A549 (cell line): Measurements from ENCODE around the gene RGL1. TPM values are rescaled to one million over a fixed set of nuclear protein-coding genes. Genes with fewer than 3 reads are reported as not detected.

Experiments used
- ATAC-seq, 2 experiments: fragments of 200-7000 bp in 1 of 2; fragments of >200 bp in 1 of 2; cut with Nextera tagmentation in 1 of 2; cut with Tn5 transposase in 1 of 2; 3 replicates each; pipeline versions ENCODE4 v1.8.0 to v1.9.1; 2018 to 2020; ENCODE audit warnings: mild to moderate bottlenecking in 1 of 2, moderate library complexity in 1 of 2
- CTCF ChIA-PET: fragments of 300-600 bp; sonication (Branson Sonifier 250); formaldehyde crosslinking; extraction: SDS; loops from one replicate; lab custom pipeline; 2021; ENCODE audit warnings: antibody characterized with exemption, inconsistent platforms; lab: Yijun Ruan, JAX
- POLR2A ChIA-PET: fragments of 350-600 bp; formaldehyde crosslinking; extraction: SDS; loops from one replicate; lab custom pipeline; 2021; ENCODE audit warnings: antibody characterized with exemption, inconsistent platforms; lab: Yijun Ruan, JAX
- DNase-seq, 2 experiments: peaks; one replicate each; pipeline versions ENCODE4 v3.0.0 to v3.0.0-alpha.2; 2011 to 2016; ENCODE audit warnings: low read depth in 1 of 2, low spot score in 1 of 2
- FAIRE-seq: peaks from 2 replicates; lab custom pipeline; 2011; peaks lifted over from hg19 to GRCh38; lab: Jason Lieb, UNC
- H3K27ac ChIP-seq, 2 experiments: fragments of >200 bp; sonication (Bioruptor Twin); formaldehyde crosslinking; 3 replicates each; pipeline ENCODE4 v1.5.1; 2016 to 2017
- H3K4me1 ChIP-seq: fragments of >200 bp; sonication (Bioruptor Twin); formaldehyde crosslinking; 3 replicates; pipeline ENCODE4 v1.6.1; 2016
- H3K4me2 ChIP-seq: fragments of >200 bp; sonication (Bioruptor Twin); formaldehyde crosslinking; 3 replicates; pipeline ENCODE4 v1.6.1; 2016
- H3K4me3 ChIP-seq: fragments of >200 bp; sonication (Bioruptor Twin); formaldehyde crosslinking; 3 replicates; pipeline ENCODE4 v1.5.1; 2016
- H3K9me3 ChIP-seq: fragments of >200 bp; sonication (Bioruptor Twin); formaldehyde crosslinking; 3 replicates; pipeline ENCODE4 v1.6.1; 2016
- CBX2 ChIP-seq: fragments of 200-600 bp; sonication (generic); IDR thresholded peaks from 2 replicates; pipeline ENCODE4 v1.6.1; 2016; ENCODE audit warnings: low read depth, mild to moderate bottlenecking, borderline replicate concordance
- CEBPB ChIP-seq, 2 experiments: fragments of >200 bp in 1 of 2; sonication (Bioruptor Twin) in 1 of 2; formaldehyde crosslinking in 1 of 2; IDR thresholded peaks; 2 replicates each; pipeline ENCODE4 v1.6.1; 2012 to 2016
- CHD4 ChIP-seq: fragments of 200-600 bp; sonication (generic); IDR thresholded peaks from 2 replicates; pipeline ENCODE4 v1.6.1; 2016; ENCODE audit warnings: antibody characterized with exemption, mild to moderate bottlenecking, borderline replicate concordance
- EHF ChIP-seq: fragments of 250-450 bp; sonication (Bioruptor Pico); IDR thresholded peaks from 2 replicates; pipeline ENCODE4 v1.5.0; 2020; ENCODE audit warnings: mild to moderate bottlenecking
- ESRRA ChIP-seq: fragments of 150-350 bp; IDR thresholded peaks from 2 replicates; pipeline ENCODE4 v1.6.1; 2014; ENCODE audit warnings: mild to moderate bottlenecking, low read length, borderline replicate concordance
- FOXS1 ChIP-seq: fragments of 250-450 bp; sonication (Bioruptor Pico); IDR thresholded peaks from 2 replicates; pipeline ENCODE4 v1.5.0; 2020; ENCODE audit warnings: mild to moderate bottlenecking, moderate library complexity
- HEYL ChIP-seq: fragments of 250-450 bp; sonication (Bioruptor Pico); IDR thresholded peaks from 2 replicates; pipeline ENCODE4 v1.8.0; 2021; ENCODE audit warnings: mild to moderate bottlenecking, moderate library complexity
- HOXB13 ChIP-seq: fragments of 250-450 bp; sonication (Bioruptor Pico); IDR thresholded peaks from 2 replicates; pipeline ENCODE4 v1.5.0; 2020; ENCODE audit warnings: low read depth, mild to moderate bottlenecking, moderate library complexity
- HOXB5 ChIP-seq: fragments of 250-450 bp; sonication (Bioruptor Pico); IDR thresholded peaks from 2 replicates; pipeline ENCODE4 v1.5.0; 2020; ENCODE audit warnings: mild to moderate bottlenecking, moderate library complexity
- JUN ChIP-seq, 2 experiments: fragments of >200 bp; sonication (Bioruptor Twin); formaldehyde crosslinking; IDR thresholded peaks; 2 replicates in 1 of 2; 3 replicates in 1 of 2; pipeline ENCODE4 v1.6.1; 2016 to 2017
- KDM5A ChIP-seq: fragments of 200-600 bp; sonication (generic); IDR thresholded peaks from 2 replicates; pipeline ENCODE4 v1.6.1; 2016; ENCODE audit warnings: antibody characterized with exemption, mild to moderate bottlenecking
- MAFK ChIP-seq: fragments of 450-650 bp; IDR thresholded peaks from 2 replicates; pipeline ENCODE4 v1.6.1; 2014; ENCODE audit not compliant: partially characterized antibody
- NFE2L2 ChIP-seq: fragments of 150-350 bp; conservative IDR thresholded peaks from 2 replicates; pipeline ENCODE4 v1.6.1; 2014; ENCODE audit warnings: low read length
- PHF8 ChIP-seq: fragments of 200-600 bp; sonication (generic); IDR thresholded peaks from 2 replicates; pipeline ENCODE4 v1.6.1; 2016; ENCODE audit warnings: low read depth, mild to moderate bottlenecking, antibody characterized with exemption, moderate library complexity, borderline replicate concordance
- RARB ChIP-seq: fragments of 250-450 bp; sonication (Bioruptor Pico); IDR thresholded peaks from 2 replicates; pipeline ENCODE4 v1.8.0; 2021; ENCODE audit warnings: mild to moderate bottlenecking, moderate library complexity
- RFX5 ChIP-seq: fragments of 450-650 bp; IDR thresholded peaks from 2 replicates; pipeline ENCODE4 v1.7.1; 2014; ENCODE audit warnings: antibody characterized with exemption, mild to moderate bottlenecking, moderate library complexity
- ZC3H11A ChIP-seq: fragments of 450-650 bp; IDR thresholded peaks from 2 replicates; pipeline ENCODE4 v1.6.1; 2014; ENCODE audit warnings: antibody characterized with exemption, mild to moderate bottlenecking
- ZNF302 ChIP-seq: fragments of 250-450 bp; sonication (Bioruptor Pico); IDR thresholded peaks from 2 replicates; pipeline ENCODE4 v1.9.0; 2021; ENCODE audit warnings: inconsistent platforms, mild to moderate bottlenecking, moderate library complexity
- WGBS: methylation state at CpG from one replicate; pipeline ENCODE4 v1.1.6; 2017; ENCODE audit errors: missing lambda C conversion rate; 5-methylcytosine and 5-hydroxymethylcytosine counted together
- polyA plus RNA-seq, 4 experiments: library from polyadenylated mRNA; depleted of rRNA in 3 of 4; stranded (reverse); fragments of >200 nt; fragmentation: RNase III in 1 of 4; extraction: RNeasy Plus Mini Kit Qiagen cat#74134 plus additional on column Dnase treatment in 1 of 4; gene quantifications; 2 replicates in 3 of 4; 3 replicates in 1 of 4; pipeline ENCODE4 v1.2.3, GENCODE V29; 2011 to 2017
- TF ChIP-seq, protein P1 (sequence below): fragments of >200 bp; sonication (Bioruptor Twin); formaldehyde crosslinking; IDR thresholded peaks from 3 replicates; pipeline ENCODE4 v1.5.1; 2016
- TF ChIP-seq, protein P2 (sequence below): IDR thresholded peaks from 2 replicates; pipeline ENCODE4 v1.6.1; 2012
- TF ChIP-seq, protein P3 (sequence below): fragments of 200-600 bp; sonication (generic); IDR thresholded peaks from 2 replicates; pipeline ENCODE4 v1.6.1; 2016; ENCODE audit warnings: antibody characterized with exemption, mild to moderate bottlenecking, moderate library complexity

Gene RGL1
- polyA plus RNA-seq, 2 of the 4 experiments (the other 2 are of a cell fraction) = 1.0 to 3.8 TPM

DNA sequence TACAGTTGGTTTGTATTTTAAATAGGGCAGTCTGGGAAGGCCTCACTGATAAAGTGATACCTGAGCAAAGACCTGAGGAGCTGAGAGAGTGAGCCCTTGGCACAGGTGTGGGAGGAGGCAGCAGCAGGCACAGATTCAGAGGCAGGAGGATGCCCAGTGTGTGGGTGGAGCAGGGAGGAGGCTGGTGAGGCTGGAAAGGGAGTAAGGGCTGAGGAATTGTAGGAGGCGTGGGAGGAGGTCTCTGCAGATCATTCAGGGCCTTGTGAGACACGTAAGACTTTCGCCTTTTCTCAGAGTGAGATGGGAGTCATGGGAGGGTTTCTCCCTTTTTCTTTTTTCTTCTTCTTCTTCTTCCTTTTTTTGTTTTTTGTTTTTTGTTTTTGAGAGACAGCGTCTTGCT, 58.0 kb downstream of the RGL1 start:
- ChIA-PET POLR2A (no interaction called here), CTCF (no interaction called here)
- Histone ChIP-seq H3K4me3 (no peak overlapping the region), H3K27ac (no peak overlapping the region), H3K9me3 (no peaks in the 10 kb centered on the region), H3K4me1 (0 out of 3 replicates have a peak, but pooled peaks cover 3% of the 10 kb centered on the region), H3K4me2 (no peak overlapping the region)
- ATAC-seq (no peak), FAIRE-seq (no peak), DNase-seq (no peak)
- WGBS = 74% methylated on average over 4 of the region's 4 CpGs
- TF ChIP-seq ZC3H11A (no peak), FOXS1 (no peak), RARB (CRISPR knock-in tag) (no peak), CBX2 (no peak), JUN (IDR thresholded peaks at IDR 0.05) (no peak)
- TF ChIP-seq, protein P1, sequence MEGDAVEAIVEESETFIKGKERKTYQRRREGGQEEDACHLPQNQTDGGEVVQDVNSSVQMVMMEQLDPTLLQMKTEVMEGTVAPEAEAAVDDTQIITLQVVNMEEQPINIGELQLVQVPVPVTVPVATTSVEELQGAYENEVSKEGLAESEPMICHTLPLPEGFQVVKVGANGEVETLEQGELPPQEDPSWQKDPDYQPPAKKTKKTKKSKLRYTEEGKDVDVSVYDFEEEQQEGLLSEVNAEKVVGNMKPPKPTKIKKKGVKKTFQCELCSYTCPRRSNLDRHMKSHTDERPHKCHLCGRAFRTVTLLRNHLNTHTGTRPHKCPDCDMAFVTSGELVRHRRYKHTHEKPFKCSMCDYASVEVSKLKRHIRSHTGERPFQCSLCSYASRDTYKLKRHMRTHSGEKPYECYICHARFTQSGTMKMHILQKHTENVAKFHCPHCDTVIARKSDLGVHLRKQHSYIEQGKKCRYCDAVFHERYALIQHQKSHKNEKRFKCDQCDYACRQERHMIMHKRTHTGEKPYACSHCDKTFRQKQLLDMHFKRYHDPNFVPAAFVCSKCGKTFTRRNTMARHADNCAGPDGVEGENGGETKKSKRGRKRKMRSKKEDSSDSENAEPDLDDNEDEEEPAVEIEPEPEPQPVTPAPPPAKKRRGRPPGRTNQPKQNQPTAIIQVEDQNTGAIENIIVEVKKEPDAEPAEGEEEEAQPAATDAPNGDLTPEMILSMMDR = no peak
- TF ChIP-seq, protein P2, sequence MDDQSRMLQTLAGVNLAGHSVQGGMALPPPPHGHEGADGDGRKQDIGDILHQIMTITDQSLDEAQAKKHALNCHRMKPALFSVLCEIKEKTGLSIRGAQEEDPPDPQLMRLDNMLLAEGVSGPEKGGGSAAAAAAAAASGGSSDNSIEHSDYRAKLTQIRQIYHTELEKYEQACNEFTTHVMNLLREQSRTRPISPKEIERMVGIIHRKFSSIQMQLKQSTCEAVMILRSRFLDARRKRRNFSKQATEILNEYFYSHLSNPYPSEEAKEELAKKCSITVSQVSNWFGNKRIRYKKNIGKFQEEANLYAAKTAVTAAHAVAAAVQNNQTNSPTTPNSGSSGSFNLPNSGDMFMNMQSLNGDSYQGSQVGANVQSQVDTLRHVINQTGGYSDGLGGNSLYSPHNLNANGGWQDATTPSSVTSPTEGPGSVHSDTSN = no peak
- TF ChIP-seq, protein P3, sequence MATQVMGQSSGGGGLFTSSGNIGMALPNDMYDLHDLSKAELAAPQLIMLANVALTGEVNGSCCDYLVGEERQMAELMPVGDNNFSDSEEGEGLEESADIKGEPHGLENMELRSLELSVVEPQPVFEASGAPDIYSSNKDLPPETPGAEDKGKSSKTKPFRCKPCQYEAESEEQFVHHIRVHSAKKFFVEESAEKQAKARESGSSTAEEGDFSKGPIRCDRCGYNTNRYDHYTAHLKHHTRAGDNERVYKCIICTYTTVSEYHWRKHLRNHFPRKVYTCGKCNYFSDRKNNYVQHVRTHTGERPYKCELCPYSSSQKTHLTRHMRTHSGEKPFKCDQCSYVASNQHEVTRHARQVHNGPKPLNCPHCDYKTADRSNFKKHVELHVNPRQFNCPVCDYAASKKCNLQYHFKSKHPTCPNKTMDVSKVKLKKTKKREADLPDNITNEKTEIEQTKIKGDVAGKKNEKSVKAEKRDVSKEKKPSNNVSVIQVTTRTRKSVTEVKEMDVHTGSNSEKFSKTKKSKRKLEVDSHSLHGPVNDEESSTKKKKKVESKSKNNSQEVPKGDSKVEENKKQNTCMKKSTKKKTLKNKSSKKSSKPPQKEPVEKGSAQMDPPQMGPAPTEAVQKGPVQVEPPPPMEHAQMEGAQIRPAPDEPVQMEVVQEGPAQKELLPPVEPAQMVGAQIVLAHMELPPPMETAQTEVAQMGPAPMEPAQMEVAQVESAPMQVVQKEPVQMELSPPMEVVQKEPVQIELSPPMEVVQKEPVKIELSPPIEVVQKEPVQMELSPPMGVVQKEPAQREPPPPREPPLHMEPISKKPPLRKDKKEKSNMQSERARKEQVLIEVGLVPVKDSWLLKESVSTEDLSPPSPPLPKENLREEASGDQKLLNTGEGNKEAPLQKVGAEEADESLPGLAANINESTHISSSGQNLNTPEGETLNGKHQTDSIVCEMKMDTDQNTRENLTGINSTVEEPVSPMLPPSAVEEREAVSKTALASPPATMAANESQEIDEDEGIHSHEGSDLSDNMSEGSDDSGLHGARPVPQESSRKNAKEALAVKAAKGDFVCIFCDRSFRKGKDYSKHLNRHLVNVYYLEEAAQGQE = no peak

DNA sequence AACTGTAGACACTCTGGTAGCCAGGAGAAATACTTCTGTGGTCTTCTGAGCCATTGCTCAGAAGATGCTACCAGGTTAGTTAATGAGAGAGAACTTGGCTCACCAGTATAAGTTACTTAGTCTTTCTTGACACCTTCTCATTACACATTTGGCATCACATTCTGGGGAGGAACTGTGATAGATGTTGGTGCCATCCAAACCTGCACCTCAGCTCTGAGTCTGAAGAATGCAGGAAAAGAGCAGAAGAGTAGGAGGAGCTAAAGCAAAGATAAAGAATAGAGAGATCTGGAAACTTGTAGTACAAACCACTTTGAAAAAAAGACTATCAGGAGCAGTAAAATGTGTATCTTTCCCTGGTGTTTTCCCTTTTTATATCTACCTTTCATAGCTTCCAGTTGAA, 58.9 kb downstream of the RGL1 start:
- no peaks in the 10 kb centered on the region for H3K9me3 ChIP-seq
- FAIRE-seq = no peak
- CTCF ChIA-PET = no interaction called here

DNA sequence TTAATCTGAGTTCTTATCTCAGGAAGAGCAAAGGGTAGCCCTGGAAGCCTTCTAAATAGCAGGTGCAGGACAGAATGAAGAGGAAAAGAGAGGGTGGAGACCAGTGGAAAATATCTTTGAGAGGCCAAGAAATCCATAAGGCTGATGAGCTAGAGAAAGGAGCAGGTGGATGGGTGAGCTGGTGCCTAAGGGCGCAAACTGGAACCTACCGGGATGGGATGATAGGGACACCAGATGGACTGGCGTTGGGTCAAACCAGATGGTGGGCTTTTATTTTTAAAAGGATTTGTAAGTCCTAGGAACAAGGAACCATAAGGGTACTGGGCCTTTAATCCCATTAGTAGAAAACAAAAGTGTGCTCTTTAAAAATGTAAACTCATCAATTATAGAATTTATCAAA, 59.7 kb downstream of the RGL1 start:
- POLR2A ChIA-PET = no interaction called here

More for the DNA sequence above, 58.9 kb downstream of the RGL1 start:
- no peak for ATAC-seq
- TF ChIP-seq HOXB13 (CRISPR knock-in tag) (no peak), RARB (CRISPR knock-in tag) (no peak), ESRRA (no peak), HOXB5 (CRISPR knock-in tag) (no peak), ZNF302 (CRISPR knock-in tag) (no peak), RFX5 (no peak), CEBPB (IDR thresholded peaks at IDR 0.05) (no peak), NFE2L2 (no peak), KDM5A (no peak), CHD4 (no peak), EHF (CRISPR knock-in tag) (no peak), HEYL (CRISPR knock-in tag) (no peak)
- no peak overlapping the region for H3K4me2 ChIP-seq
- 0 out of 3 replicates have a peak, but pooled peaks cover 3% of the 10 kb centered on the region for H3K4me1 ChIP-seq
- POLR2A ChIA-PET = no interaction called here
- H3K27ac ChIP-seq = no peak overlapping the region
- DNase-seq = no peak
- H3K4me3 ChIP-seq = no peak overlapping the region

More for the DNA sequence above, 59.7 kb downstream of the RGL1 start:
- CTCF ChIA-PET = interaction anchor here (1.1 kb wide), 1 partner anchor 16 kb away, joined by 3 read pairs; no protein-coding TSS in a partner anchor
- DNase-seq (no peak), ATAC-seq (no peak), FAIRE-seq (no peak)
- Histone ChIP-seq H3K27ac (no peak overlapping the region), H3K4me1 (0 out of 3 replicates have a peak, but pooled peaks cover 3% of the 10 kb centered on the region), H3K4me3 (no peak overlapping the region), H3K9me3 (no peaks in the 10 kb centered on the region), H3K4me2 (no peak overlapping the region)
- 87% methylated on average over 3 of the region's 3 CpGs for WGBS
- TF ChIP-seq MAFK (peak; percentile 7), PHF8 (no peak), FOXS1 (no peak)
